Transverse colon (tissue), 4 donors: ENCODE measurements around the gene SHB.

Source experiments
- EP300 ChIP-seq: sonication (generic); formaldehyde crosslinking; IDR thresholded peaks from one replicate; pipeline ENCODE4 v1.6.1; 2017; ENCODE audit warnings: antibody characterized with exemption, low read depth
- POLR2A ChIP-seq: fragments of 450-650 bp; IDR thresholded peaks from one replicate; pipeline ENCODE4 v1.6.1; 2016; ENCODE audit warnings: antibody characterized with exemption, mild to moderate bottlenecking, moderate library complexity
- POLR2AphosphoS5 ChIP-seq, 3 donors: sonication (generic); formaldehyde crosslinking; IDR thresholded peaks; one replicate each; pipeline ENCODE4 v1.6.1; 2016; ENCODE audit warnings: antibody characterized with exemption in 3 of 3
- TF ChIP-seq, protein P1 (sequence below), 5 experiments: fragments of 200-600 bp in 3 of 5; fragments of 450-650 bp in 2 of 5; sonication (generic) in 3 of 5; IDR thresholded peaks; 1 replicate in 2 of 5; 2 replicates in 3 of 5; pipeline ENCODE4 v1.5.1; 2016 to 2017; ENCODE audit warnings: antibody characterized with exemption in 5 of 5, inconsistent platforms in 3 of 5, mild to moderate bottlenecking in 2 of 5, moderate library complexity in 1 of 5

DNA sequence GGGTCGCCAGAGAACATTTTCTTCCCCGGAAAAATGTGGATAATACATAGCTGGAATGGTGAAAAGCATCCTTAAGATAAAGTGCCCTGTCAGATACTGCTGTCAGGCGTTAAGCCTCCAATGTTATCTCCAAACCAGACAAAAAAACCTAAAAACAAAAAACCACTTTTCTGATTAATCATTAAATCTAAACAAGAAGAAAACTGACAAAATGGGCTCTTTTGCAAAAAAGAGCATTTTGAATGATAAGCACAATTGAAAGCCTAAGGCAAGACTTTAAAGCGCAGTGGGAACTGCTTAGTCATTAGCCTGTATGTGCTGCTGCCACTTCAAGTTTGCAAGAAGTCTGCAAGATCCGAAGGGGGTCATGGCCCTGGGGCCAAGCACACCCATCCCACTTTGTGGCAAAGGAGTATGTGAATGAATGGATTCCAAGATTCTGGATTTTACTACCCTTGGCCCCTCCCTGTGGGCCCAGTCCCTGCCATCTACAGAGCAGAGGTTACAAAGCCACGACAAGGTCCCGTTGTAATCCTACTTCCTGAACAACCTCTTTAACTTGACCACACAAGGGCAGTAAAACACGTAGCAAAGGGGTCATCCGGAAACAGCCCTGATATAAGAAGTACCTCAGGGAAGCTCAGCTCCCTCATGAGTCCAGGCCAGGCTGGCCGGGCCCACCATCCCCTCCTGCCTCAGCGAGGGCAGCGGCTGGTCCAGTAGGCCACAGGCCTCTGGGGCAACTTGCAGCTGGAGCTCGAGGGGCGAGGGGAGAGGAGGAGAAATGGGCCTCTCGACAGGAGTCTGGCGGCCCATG lies 29.7 kb downstream of the SHB start:
- TF ChIP-seq, protein P1, sequence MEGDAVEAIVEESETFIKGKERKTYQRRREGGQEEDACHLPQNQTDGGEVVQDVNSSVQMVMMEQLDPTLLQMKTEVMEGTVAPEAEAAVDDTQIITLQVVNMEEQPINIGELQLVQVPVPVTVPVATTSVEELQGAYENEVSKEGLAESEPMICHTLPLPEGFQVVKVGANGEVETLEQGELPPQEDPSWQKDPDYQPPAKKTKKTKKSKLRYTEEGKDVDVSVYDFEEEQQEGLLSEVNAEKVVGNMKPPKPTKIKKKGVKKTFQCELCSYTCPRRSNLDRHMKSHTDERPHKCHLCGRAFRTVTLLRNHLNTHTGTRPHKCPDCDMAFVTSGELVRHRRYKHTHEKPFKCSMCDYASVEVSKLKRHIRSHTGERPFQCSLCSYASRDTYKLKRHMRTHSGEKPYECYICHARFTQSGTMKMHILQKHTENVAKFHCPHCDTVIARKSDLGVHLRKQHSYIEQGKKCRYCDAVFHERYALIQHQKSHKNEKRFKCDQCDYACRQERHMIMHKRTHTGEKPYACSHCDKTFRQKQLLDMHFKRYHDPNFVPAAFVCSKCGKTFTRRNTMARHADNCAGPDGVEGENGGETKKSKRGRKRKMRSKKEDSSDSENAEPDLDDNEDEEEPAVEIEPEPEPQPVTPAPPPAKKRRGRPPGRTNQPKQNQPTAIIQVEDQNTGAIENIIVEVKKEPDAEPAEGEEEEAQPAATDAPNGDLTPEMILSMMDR (IDR thresholded peaks at IDR 0.05): no peak
- no peak for TF ChIP-seq POLR2A
- no peak for TF ChIP-seq EP300
- no peak for TF ChIP-seq POLR2AphosphoS5 (IDR thresholded peaks at IDR 0.05)
